ENCODE data around the gene NCDN. TPM values are rescaled to one million over a fixed set of nuclear protein-coding genes. Genes with fewer than 3 reads are reported as not detected.

Gene NCDN
- polyA plus RNA-seq, 1 donor (not counting 4 experiments of a cell fraction or from before 2014, with no cell fraction given), result 10.5 TPM

DNA sequence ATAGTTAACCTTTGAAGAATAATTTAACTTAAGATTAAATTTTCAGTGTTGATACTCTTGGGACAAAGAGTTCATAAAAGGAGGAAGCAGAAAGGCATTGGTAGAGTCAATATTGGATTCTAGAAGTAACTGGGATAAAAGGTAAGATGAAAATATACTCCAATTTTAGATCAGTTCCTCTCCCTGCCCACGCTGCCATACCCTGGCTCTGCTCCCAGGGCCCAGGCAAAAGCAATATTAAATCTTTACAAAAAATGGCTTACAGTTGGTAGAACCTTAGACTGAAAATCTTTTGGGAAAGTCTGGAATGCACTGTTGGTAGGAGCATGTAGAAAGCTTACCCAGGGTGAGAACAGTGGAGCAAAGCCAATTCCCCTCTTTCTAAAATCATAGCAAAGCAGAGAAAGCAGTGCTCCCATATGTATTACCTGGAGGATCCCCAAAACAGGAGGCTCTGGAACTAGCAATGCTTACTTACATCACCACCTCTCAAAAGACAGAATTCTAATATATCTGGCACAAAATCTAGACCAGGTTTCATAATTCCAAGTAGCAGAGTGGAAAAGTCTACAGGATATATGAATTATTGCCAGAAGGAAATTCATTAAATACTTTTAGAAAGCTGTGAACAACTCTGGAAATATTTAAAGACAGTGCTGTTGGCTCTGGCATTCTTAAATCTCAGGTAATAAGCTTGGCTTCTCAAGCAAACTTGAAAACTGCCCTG, 24.9 kb upstream of the NCDN start:
- no peak overlapping the region for H3K4me2 ChIP-seq (ENCODE audit: control insufficient read depth, extremely low read depth, insufficient read depth, low read depth, low read length)
- no peak overlapping the region for H2AFZ ChIP-seq (ENCODE audit: control insufficient read depth, low read length)
- H3K79me2 ChIP-seq (ENCODE audit: control insufficient read depth, insufficient read depth, low read length), result no peaks in the 10 kb centered on the region
- no peaks in the 10 kb centered on the region for H3K4me1 ChIP-seq (ENCODE audit: control insufficient read depth, extremely low read depth, insufficient read depth, low read length)
- dilution Hi-C loops (cut with MboI; ENCODE audit: extremely low pct_ligation_motif_present, low sequenced_read_pairs), result no loop called here
- no peaks in the 10 kb centered on the region for H3K9me1 ChIP-seq (ENCODE audit: control insufficient read depth, extremely low read depth, insufficient read depth, low read length)
- no peaks in the 10 kb centered on the region for H4K20me1 ChIP-seq (ENCODE audit: control insufficient read depth, extremely low read depth, insufficient read depth, low read length)
- no peaks in the 10 kb centered on the region for H3K9me3 ChIP-seq (ENCODE audit: control insufficient read depth, low read depth, low read length)
- FAIRE-seq (no peak), DNase-seq (ENCODE audit: low read depth, low spot score) (no peak)
- H3K4me3 ChIP-seq (ENCODE audit: control insufficient read depth in 2 of 3, extremely low read depth in 1 of 3, insufficient read depth in 2 of 3, low read depth in 1 of 3, low read length in 3 of 3), result no peak overlapping the region
- H3K27ac ChIP-seq (ENCODE audit: control insufficient read depth, insufficient read depth, low read length), result no peak overlapping the region
- H3K9ac ChIP-seq (ENCODE audit: control insufficient read depth, extremely low read depth, insufficient read depth, low read length), result no peak overlapping the region
- TF ChIP-seq EZH2 (IDR thresholded peaks at IDR 0.05; ENCODE audit: low read length), result no peak
- no peak for TF ChIP-seq CTCF (optimal IDR thresholded peaks at IDR 0.05 in 1 of 3, IDR thresholded peaks at IDR 0.05 in 1 of 3, conservative IDR thresholded peaks at IDR 0.05 in 1 of 3; ENCODE audit: extremely low read depth in 1 of 3, insufficient read depth in 2 of 3, low read length in 3 of 3)
- H3K27me3 ChIP-seq (ENCODE audit: control insufficient read depth, extremely low read depth, insufficient read depth, low read length), result no peaks in the 10 kb centered on the region
- H3K36me3 ChIP-seq (ENCODE audit: control insufficient read depth in 2 of 2, extremely low read depth in 1 of 2, insufficient read depth in 2 of 2, low read length in 2 of 2), result peaks cover 0 to 3% of the 10 kb centered on the region in 2 experiments

DNA sequence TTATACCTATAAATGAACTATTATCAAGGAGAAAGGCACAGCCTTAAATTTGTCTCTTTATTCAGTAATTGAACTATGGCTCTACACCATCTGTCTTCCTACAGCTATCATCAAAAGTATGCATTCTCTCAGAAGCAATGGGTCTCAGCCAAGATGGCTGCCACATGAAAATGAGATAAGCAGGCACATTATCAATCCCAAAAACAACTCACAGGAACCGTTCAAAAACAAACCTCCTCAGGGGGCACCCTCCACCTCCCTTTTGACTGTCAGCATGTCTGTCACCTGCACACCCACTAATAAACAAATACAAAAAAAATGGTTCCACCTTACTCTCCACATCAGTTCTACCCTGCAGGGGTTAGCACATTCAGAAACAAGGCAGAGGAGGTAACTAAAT, 24.0 kb upstream of the NCDN start:
- no peaks in the 10 kb centered on the region for H4K20me1 ChIP-seq (ENCODE audit: control insufficient read depth, extremely low read depth, insufficient read depth, low read length)
- no peak overlapping the region for H3K27ac ChIP-seq (ENCODE audit: control insufficient read depth, insufficient read depth, low read length)
- FAIRE-seq (no peak), DNase-seq (ENCODE audit: low read depth, low spot score) (no peak)
- no peak overlapping the region for H2AFZ ChIP-seq (ENCODE audit: control insufficient read depth, low read length)
- dilution Hi-C loops (cut with MboI; ENCODE audit: extremely low pct_ligation_motif_present, low sequenced_read_pairs), result no loop called here
- H3K4me3 ChIP-seq (ENCODE audit: control insufficient read depth in 2 of 3, extremely low read depth in 1 of 3, insufficient read depth in 2 of 3, low read depth in 1 of 3, low read length in 3 of 3), result no peak overlapping the region
- no peak overlapping the region for H3K9ac ChIP-seq (ENCODE audit: control insufficient read depth, extremely low read depth, insufficient read depth, low read length)
- peaks cover 0 to 5% of the 10 kb centered on the region in 2 experiments for H3K36me3 ChIP-seq (ENCODE audit: control insufficient read depth in 2 of 2, extremely low read depth in 1 of 2, insufficient read depth in 2 of 2, low read length in 2 of 2)
- no peaks in the 10 kb centered on the region for H3K9me3 ChIP-seq (ENCODE audit: control insufficient read depth, low read depth, low read length)
- H3K9me1 ChIP-seq (ENCODE audit: control insufficient read depth, extremely low read depth, insufficient read depth, low read length), result no peaks in the 10 kb centered on the region
- TF ChIP-seq EZH2 (IDR thresholded peaks at IDR 0.05; ENCODE audit: low read length) (no peak), CTCF (optimal IDR thresholded peaks at IDR 0.05 in 1 of 3, IDR thresholded peaks at IDR 0.05 in 1 of 3, conservative IDR thresholded peaks at IDR 0.05 in 1 of 3; ENCODE audit: extremely low read depth in 1 of 3, insufficient read depth in 2 of 3, low read length in 3 of 3) (no peak)
- no peaks in the 10 kb centered on the region for H3K79me2 ChIP-seq (ENCODE audit: control insufficient read depth, insufficient read depth, low read length)
- no peak overlapping the region for H3K4me2 ChIP-seq (ENCODE audit: control insufficient read depth, extremely low read depth, insufficient read depth, low read depth, low read length)
- no peaks in the 10 kb centered on the region for H3K27me3 ChIP-seq (ENCODE audit: control insufficient read depth, extremely low read depth, insufficient read depth, low read length)
- H3K4me1 ChIP-seq (ENCODE audit: control insufficient read depth, extremely low read depth, insufficient read depth, low read length), result no peaks in the 10 kb centered on the region

Measured in keratinocyte (primary cell).